ENCODE measurements around the gene KIF5A.

Gene KIF5A

DNA sequence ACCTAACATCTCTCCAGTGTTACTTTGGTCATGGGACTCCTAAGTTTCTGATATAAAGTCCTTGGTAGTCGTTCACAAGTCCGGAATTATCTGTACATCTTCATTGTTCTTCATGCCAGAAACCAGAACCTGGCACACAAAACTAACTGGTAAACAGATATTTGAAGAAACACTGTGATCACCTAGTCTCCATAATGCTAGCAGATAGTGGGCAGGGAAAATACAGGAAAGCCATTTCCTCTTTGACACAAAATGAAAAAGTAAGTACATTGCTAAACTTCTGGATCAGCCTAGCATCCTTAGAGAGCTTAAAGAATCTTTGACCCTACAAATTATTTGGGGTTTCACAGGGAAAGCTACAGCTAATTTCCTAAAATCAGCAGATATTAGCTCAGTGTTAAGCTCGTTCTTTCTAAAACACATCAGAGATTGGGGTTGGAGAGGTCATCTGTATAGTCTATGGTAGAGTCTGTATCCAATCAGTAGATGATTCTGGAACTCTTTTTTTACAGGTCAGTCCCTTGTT is 34.4 kb upstream of the KIF5A start:
- Histone ChIP-seq H3K4me1 (ENCODE audit: control insufficient read depth in 2 of 2, insufficient read depth in 1 of 2, low read depth in 1 of 2, low read length in 2 of 2) (peaks cover 3 to 7% of the 10 kb centered on the region in 2 donors), H2AFZ (ENCODE audit: low read length) (no peak overlapping the region), H2BK5ac (ENCODE audit: low read length) (no peak overlapping the region), H4K91ac (ENCODE audit: low read depth, low read length, poor library complexity) (no peak overlapping the region), H3K18ac (ENCODE audit: low read length) (no peak overlapping the region), H3K23ac (ENCODE audit: low read depth, low read length, poor library complexity) (no peak overlapping the region), H3K27ac (replicated peaks; ENCODE audit: low read length) (no peak overlapping the region), H3K36me3 (replicated peaks in 1 of 2; ENCODE audit: control insufficient read depth in 2 of 2, insufficient read depth in 2 of 2, low read length in 2 of 2) (peaks cover 45 to 89% of the 10 kb centered on the region in 2 donors), H3K4me2 (ENCODE audit: insufficient read depth, low read length, poor library complexity, severe bottlenecking) (no peak overlapping the region), H4K8ac (ENCODE audit: low read depth, low read length) (no peak overlapping the region), H3K9me3 (replicated peaks in 1 of 2; ENCODE audit: control insufficient read depth in 2 of 2, insufficient read depth in 1 of 2, low read depth in 1 of 2, low read length in 2 of 2) (no peaks in the 10 kb centered on the region), H3K9ac (ENCODE audit: low read depth, low read length, poor library complexity) (no peak overlapping the region), H3K4ac (ENCODE audit: low read length) (no peak overlapping the region), H3K27me3 (ENCODE audit: control insufficient read depth in 3 of 3, insufficient read depth in 3 of 3, low read depth in 1 of 3, low read length in 3 of 3) (peaks cover 0 to 2% (median 0%) of the 10 kb centered on the region in 3 experiments), H2AK5ac (ENCODE audit: low read depth, low read length) (no peak overlapping the region), H2BK12ac (ENCODE audit: low read length) (no peak overlapping the region), H3K14ac (ENCODE audit: low read length) (no peak overlapping the region), H2BK120ac (ENCODE audit: low read depth, low read length) (no peak overlapping the region), H2BK15ac (ENCODE audit: low read length) (no peak overlapping the region), H3K4me3 (ENCODE audit: low read length in 2 of 2) (no peak overlapping the region), H3K79me1 (ENCODE audit: low read depth, low read length) (no peaks in the 10 kb centered on the region)
- no peak for DNase-seq (ENCODE audit: low spot score)
- no CpG with 5 or more reads among the region's 3 CpGs for WGBS, 2 donors (ENCODE audit: extremely low coverage in 2 of 2, insufficient read length in 2 of 2, insufficient replicate concordance in 1 of 2)

DNA sequence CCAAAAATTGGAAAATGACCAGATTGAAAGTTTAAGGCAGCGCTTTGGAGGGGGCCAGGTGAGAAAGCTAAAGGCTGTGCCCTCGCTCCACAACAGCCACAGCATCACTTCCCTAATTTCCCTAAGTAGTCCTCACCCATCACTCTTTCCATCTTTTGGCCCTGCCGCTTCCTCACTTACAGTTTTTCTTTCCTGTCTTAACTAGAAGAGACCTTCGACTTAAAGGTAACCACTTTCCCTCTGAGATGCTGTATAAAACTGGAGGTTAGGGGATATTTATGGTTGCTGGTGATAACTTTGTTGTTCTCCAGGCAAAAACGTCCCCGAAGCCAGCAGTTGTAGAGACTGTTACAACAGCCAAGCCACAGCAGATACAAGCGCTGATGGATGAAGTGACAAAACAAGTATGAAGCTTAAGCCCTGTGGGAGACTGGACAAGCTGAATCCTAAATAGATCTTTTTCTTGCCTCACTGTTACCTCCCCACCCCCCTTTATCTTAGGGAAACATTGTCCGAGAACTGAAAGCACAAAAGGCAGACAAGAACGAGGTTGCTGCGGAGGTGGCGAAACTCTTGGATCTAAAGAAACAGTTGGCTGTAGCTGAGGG is 33.8 kb upstream of the KIF5A start:
- Histone ChIP-seq H3K14ac (ENCODE audit: low read length) (no peak overlapping the region), H3K4me1 (ENCODE audit: control insufficient read depth in 2 of 2, insufficient read depth in 1 of 2, low read depth in 1 of 2, low read length in 2 of 2) (peaks cover 6 to 7% of the 10 kb centered on the region in 2 donors), H4K91ac (ENCODE audit: low read depth, low read length, poor library complexity) (no peak overlapping the region), H2AFZ (ENCODE audit: low read length) (no peak overlapping the region), H2BK12ac (ENCODE audit: low read length) (no peak overlapping the region), H2AK5ac (ENCODE audit: low read depth, low read length) (no peak overlapping the region), H4K8ac (ENCODE audit: low read depth, low read length) (no peak overlapping the region), H3K9ac (ENCODE audit: low read depth, low read length, poor library complexity) (no peak overlapping the region), H3K23ac (ENCODE audit: low read depth, low read length, poor library complexity) (no peak overlapping the region), H3K18ac (ENCODE audit: low read length) (no peak overlapping the region), H3K9me3 (replicated peaks in 1 of 2; ENCODE audit: control insufficient read depth in 2 of 2, insufficient read depth in 1 of 2, low read depth in 1 of 2, low read length in 2 of 2) (no peaks in the 10 kb centered on the region), H2BK15ac (ENCODE audit: low read length) (no peak overlapping the region), H3K79me1 (ENCODE audit: low read depth, low read length) (no peaks in the 10 kb centered on the region), H2BK5ac (ENCODE audit: low read length) (no peak overlapping the region), H2BK120ac (ENCODE audit: low read depth, low read length) (no peak overlapping the region), H3K4ac (ENCODE audit: low read length) (no peak overlapping the region), H3K27me3 (ENCODE audit: control insufficient read depth in 3 of 3, insufficient read depth in 3 of 3, low read depth in 1 of 3, low read length in 3 of 3) (peaks cover 0 to 2% (median 0%) of the 10 kb centered on the region in 3 experiments), H3K4me3 (ENCODE audit: low read length in 2 of 2) (no peak overlapping the region), H3K4me2 (ENCODE audit: insufficient read depth, low read length, poor library complexity, severe bottlenecking) (no peak overlapping the region), H3K36me3 (replicated peaks in 1 of 2; ENCODE audit: control insufficient read depth in 2 of 2, insufficient read depth in 2 of 2, low read length in 2 of 2) (peaks cover 44 to 84% of the 10 kb centered on the region in 2 donors), H3K27ac (replicated peaks; ENCODE audit: low read length) (no peak overlapping the region)
- no CpG with 5 or more reads among the region's 11 CpGs for WGBS, 2 donors (ENCODE audit: extremely low coverage in 2 of 2, insufficient read length in 2 of 2, insufficient replicate concordance in 1 of 2)
- no peak for DNase-seq (ENCODE audit: low spot score)

DNA sequence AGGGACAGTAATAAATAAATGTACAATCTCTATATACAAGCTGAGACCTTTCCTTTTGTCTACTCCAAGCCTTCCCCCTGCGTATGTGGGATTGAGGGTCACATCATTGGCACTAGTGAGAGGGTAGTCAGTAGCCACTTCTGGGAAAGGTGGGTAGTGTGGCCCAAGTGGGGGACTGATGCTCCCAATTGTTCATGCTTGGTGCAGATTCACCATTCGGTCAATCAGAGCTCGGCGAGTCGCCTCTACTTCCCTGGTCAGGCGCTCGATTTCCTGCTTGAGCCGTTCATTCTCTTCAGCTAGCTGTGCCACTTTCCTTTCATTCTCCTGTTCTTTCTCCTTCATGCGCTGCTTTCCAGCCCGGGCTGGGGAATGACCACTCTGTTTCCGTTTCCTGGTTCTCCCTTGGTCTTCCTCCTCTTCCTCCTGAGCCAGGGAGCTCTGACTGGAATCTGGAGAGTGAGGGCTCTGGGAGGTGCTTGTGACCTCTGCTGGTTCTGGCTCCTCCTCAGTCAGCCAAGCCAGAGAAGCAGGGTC is 33.2 kb upstream of the KIF5A start:
- H3K14ac ChIP-seq (ENCODE audit: low read length), result no peak overlapping the region
- peaks cover 0 to 2% (median 0%) of the 10 kb centered on the region in 3 experiments for H3K27me3 ChIP-seq (ENCODE audit: control insufficient read depth in 3 of 3, insufficient read depth in 3 of 3, low read depth in 1 of 3, low read length in 3 of 3)
- no peak overlapping the region for H3K27ac ChIP-seq (replicated peaks; ENCODE audit: low read length)
- H3K79me1 ChIP-seq (ENCODE audit: low read depth, low read length), result no peaks in the 10 kb centered on the region
- no CpG with 5 or more reads among the region's 11 CpGs for WGBS, 2 donors (ENCODE audit: extremely low coverage in 2 of 2, insufficient read length in 2 of 2, insufficient replicate concordance in 1 of 2)
- no peak overlapping the region for H2BK120ac ChIP-seq (ENCODE audit: low read depth, low read length)
- peaks cover 12% of the 10 kb centered on the region in 2 donors for H3K4me1 ChIP-seq (ENCODE audit: control insufficient read depth in 2 of 2, insufficient read depth in 1 of 2, low read depth in 1 of 2, low read length in 2 of 2)
- no peak overlapping the region for H3K18ac ChIP-seq (ENCODE audit: low read length)
- no peak overlapping the region for H2BK5ac ChIP-seq (ENCODE audit: low read length)
- H3K4me2 ChIP-seq (ENCODE audit: insufficient read depth, low read length, poor library complexity, severe bottlenecking), result no peak overlapping the region
- no peak overlapping the region for H2AFZ ChIP-seq (ENCODE audit: low read length)
- no peaks in the 10 kb centered on the region for H3K9me3 ChIP-seq (replicated peaks in 1 of 2; ENCODE audit: control insufficient read depth in 2 of 2, insufficient read depth in 1 of 2, low read depth in 1 of 2, low read length in 2 of 2)
- H4K91ac ChIP-seq (ENCODE audit: low read depth, low read length, poor library complexity), result no peak overlapping the region
- H3K9ac ChIP-seq (ENCODE audit: low read depth, low read length, poor library complexity), result no peak overlapping the region
- no peak overlapping the region for H3K23ac ChIP-seq (ENCODE audit: low read depth, low read length, poor library complexity)
- no peak overlapping the region for H4K8ac ChIP-seq (ENCODE audit: low read depth, low read length)
- H2AK5ac ChIP-seq (ENCODE audit: low read depth, low read length), result no peak overlapping the region
- H3K4me3 ChIP-seq (ENCODE audit: low read length in 2 of 2), result no peak overlapping the region
- no peak overlapping the region for H2BK15ac ChIP-seq (ENCODE audit: low read length)
- DNase-seq (ENCODE audit: low spot score), result no peak
- peaks cover 38 to 77% of the 10 kb centered on the region in 2 donors for H3K36me3 ChIP-seq (replicated peaks in 1 of 2; ENCODE audit: control insufficient read depth in 2 of 2, insufficient read depth in 2 of 2, low read length in 2 of 2)
- H2BK12ac ChIP-seq (ENCODE audit: low read length), result no peak overlapping the region
- no peak overlapping the region for H3K4ac ChIP-seq (ENCODE audit: low read length)

DNA sequence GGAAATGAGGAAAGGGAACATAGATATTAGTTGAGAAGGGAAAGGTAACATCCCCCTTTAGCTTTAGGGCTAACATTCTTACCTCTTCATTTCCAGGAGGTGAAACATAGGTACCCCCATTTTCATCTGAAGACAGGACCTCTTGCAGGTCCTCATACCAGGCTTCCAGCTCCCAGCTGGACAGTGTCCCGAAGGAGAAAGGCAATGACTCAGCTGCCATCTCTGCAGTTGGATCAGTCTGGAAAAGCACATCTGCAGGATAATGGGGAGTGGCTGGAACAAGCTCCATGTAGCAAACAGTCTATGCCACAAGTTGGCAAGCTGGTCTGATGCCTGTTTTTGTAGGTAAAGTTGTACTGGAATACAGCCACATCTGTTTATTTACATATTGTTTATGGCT is 32.7 kb upstream of the KIF5A start:
- Histone ChIP-seq H3K4me1 (ENCODE audit: control insufficient read depth in 2 of 2, insufficient read depth in 1 of 2, low read depth in 1 of 2, low read length in 2 of 2) (peaks cover 14 to 15% of the 10 kb centered on the region in 2 donors), H3K18ac (ENCODE audit: low read length) (no peak overlapping the region), H3K27ac (replicated peaks; ENCODE audit: low read length) (no peak overlapping the region), H3K23ac (ENCODE audit: low read depth, low read length, poor library complexity) (no peak overlapping the region), H2AFZ (ENCODE audit: low read length) (no peak overlapping the region), H3K27me3 (ENCODE audit: control insufficient read depth in 3 of 3, insufficient read depth in 3 of 3, low read depth in 1 of 3, low read length in 3 of 3) (peaks cover 0 to 2% (median 0%) of the 10 kb centered on the region in 3 experiments), H3K9me3 (replicated peaks in 1 of 2; ENCODE audit: control insufficient read depth in 2 of 2, insufficient read depth in 1 of 2, low read depth in 1 of 2, low read length in 2 of 2) (no peaks in the 10 kb centered on the region), H2BK120ac (ENCODE audit: low read depth, low read length) (no peak overlapping the region), H4K8ac (ENCODE audit: low read depth, low read length) (no peak overlapping the region), H3K14ac (ENCODE audit: low read length) (no peak overlapping the region), H3K36me3 (replicated peaks in 1 of 2; ENCODE audit: control insufficient read depth in 2 of 2, insufficient read depth in 2 of 2, low read length in 2 of 2) (peaks cover 33 to 72% of the 10 kb centered on the region in 2 donors), H2BK12ac (ENCODE audit: low read length) (no peak overlapping the region), H2BK15ac (ENCODE audit: low read length) (no peak overlapping the region), H2AK5ac (ENCODE audit: low read depth, low read length) (no peak overlapping the region), H3K4me2 (ENCODE audit: insufficient read depth, low read length, poor library complexity, severe bottlenecking) (no peak overlapping the region), H3K4me3 (ENCODE audit: low read length in 2 of 2) (no peak overlapping the region), H3K4ac (ENCODE audit: low read length) (no peak overlapping the region), H4K91ac (ENCODE audit: low read depth, low read length, poor library complexity) (no peak overlapping the region), H3K79me1 (ENCODE audit: low read depth, low read length) (no peaks in the 10 kb centered on the region), H2BK5ac (ENCODE audit: low read length) (no peak overlapping the region), H3K9ac (ENCODE audit: low read depth, low read length, poor library complexity) (no peak overlapping the region)
- WGBS, 2 donors (ENCODE audit: extremely low coverage in 2 of 2, insufficient read length in 2 of 2, insufficient replicate concordance in 1 of 2), result no CpG with 5 or more reads among the region's 1 CpG
- no peak for DNase-seq (ENCODE audit: low spot score)

Data from neuronal stem cell (in vitro differentiated cells).